GM10248 (cell line): ENCODE measurements around the gene MBNL2.
A peak's percentile ranks its signal among the peaks of the same experiment; 100 is the strongest.

Experiments
- CTCF ChIA-PET: fragments of 300-600 bp; sonication (Branson Sonifier 250); formaldehyde crosslinking; extraction: SDS; loops from one replicate; lab custom pipeline; 2021; ENCODE audit warnings: antibody characterized with exemption; lab: Yijun Ruan, JAX
- POLR2A ChIA-PET: fragments of 350-650 bp; sonication (Branson Sonifier 250); formaldehyde crosslinking; extraction: SDS; loops from one replicate; lab custom pipeline; 2020; ENCODE audit warnings: antibody characterized with exemption; lab: Yijun Ruan, JAX
- DNase-seq: peaks from one replicate; pipeline ENCODE4 v3.0.0; 2012; ENCODE audit errors: extremely low spot score
- TF ChIP-seq, protein P1 (sequence below): IDR thresholded peaks from 2 replicates; pipeline ENCODE4 v1.5.1; 2012; ENCODE audit warnings: mild to moderate bottlenecking, low read depth; ENCODE audit errors: extremely low read depth, missing control alignments, control extremely low read depth

MBNL2 gene

GRCh38 chr13:97255515-97256021 lies 33.4 kb downstream of the MBNL2 start:
- DNase-seq = no peak
- ChIA-PET CTCF (no interaction called here), POLR2A (no interaction called here)

DNA sequence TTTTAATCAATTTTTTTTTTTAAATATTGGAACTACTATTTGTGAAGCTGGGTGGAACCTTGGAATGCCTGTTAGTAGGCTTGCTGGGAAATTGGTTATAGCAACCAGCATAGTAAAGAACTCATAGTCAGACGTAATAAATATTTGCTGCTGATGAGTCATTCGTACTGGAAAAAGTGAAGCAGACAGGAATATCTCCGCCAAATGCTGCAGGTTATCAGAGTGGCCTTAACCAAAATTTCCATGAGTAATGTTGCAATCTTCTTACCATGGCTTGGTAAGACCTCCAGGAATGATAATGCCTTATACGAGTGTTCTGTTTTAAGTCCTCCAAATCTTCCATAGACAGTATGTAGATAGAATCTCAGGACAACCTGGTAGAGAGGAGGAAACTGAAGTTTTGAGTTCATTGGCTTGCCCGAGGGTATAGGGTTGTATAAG lies 34.2 kb downstream of the MBNL2 start:
- ChIA-PET CTCF (no interaction called here), POLR2A (no interaction called here)
- TF ChIP-seq, protein P1, sequence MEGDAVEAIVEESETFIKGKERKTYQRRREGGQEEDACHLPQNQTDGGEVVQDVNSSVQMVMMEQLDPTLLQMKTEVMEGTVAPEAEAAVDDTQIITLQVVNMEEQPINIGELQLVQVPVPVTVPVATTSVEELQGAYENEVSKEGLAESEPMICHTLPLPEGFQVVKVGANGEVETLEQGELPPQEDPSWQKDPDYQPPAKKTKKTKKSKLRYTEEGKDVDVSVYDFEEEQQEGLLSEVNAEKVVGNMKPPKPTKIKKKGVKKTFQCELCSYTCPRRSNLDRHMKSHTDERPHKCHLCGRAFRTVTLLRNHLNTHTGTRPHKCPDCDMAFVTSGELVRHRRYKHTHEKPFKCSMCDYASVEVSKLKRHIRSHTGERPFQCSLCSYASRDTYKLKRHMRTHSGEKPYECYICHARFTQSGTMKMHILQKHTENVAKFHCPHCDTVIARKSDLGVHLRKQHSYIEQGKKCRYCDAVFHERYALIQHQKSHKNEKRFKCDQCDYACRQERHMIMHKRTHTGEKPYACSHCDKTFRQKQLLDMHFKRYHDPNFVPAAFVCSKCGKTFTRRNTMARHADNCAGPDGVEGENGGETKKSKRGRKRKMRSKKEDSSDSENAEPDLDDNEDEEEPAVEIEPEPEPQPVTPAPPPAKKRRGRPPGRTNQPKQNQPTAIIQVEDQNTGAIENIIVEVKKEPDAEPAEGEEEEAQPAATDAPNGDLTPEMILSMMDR = no peak
- no peak for DNase-seq

More at GRCh38 chr13:97255515-97256021, 33.4 kb downstream of the MBNL2 start:
- TF ChIP-seq, protein P1 = no peak

DNA sequence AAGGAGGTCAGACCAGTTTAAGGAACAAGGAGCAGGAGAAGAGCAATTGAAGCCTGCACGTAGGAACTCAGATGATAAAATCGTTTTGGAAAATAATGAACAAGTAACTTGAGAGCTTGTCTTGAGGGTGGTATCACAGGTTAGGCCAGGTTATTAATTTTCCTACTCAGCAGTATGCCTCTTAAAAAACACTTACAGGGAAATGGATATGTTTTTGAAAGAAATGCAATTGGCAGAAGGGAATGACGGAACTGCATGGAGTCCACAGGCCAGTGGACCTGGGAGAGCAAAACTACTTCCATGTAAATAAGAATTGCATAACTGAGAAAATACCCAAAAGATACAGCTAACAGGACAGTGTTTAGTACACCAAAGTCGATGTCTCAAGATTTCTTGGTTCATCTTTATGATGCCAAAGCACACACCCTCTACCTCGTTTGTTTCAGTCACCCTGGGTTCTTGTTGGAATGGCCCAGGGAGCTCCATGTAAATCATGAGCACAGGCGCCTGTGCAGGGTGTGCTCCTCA lies 35.2 kb downstream of the MBNL2 start:
- DNase-seq = no peak
- TF ChIP-seq, protein P1 = no peak
- CTCF ChIA-PET = interaction anchor here (0.7 to 1.3 kb wide), 6 partner anchors 9 to 57 kb away, joined by 3 to 4 read pairs (median 3); no protein-coding TSS in a partner anchor
- POLR2A ChIA-PET = interaction anchor here (0.9 kb wide), 1 partner anchor 35 kb away, joined by 3 read pairs; the partner anchor contains the start of gene MBNL2

- TF ChIP-seq, protein P1 = no peak
- ChIA-PET CTCF (interaction anchor here (0.7 to 1.3 kb wide), 6 partner anchors 8 to 57 kb away, joined by 3 to 4 read pairs (median 3); no protein-coding TSS in a partner anchor), POLR2A (interaction anchor here (0.9 kb wide), 1 partner anchor 36 kb away, joined by 3 read pairs; the partner anchor contains the start of gene MBNL2)
- peak; percentile 62 for DNase-seq
These were observed 36.0 kb downstream of the MBNL2 start for GRCh38 chr13:97257800-97258799.

- TF ChIP-seq, protein P1 = no peak
- CTCF ChIA-PET = no interaction called here
- no peak for DNase-seq
- POLR2A ChIA-PET = no interaction called here
These were observed 36.7 kb downstream of the MBNL2 start for GRCh38 chr13:97258801-97259200.

DNA sequence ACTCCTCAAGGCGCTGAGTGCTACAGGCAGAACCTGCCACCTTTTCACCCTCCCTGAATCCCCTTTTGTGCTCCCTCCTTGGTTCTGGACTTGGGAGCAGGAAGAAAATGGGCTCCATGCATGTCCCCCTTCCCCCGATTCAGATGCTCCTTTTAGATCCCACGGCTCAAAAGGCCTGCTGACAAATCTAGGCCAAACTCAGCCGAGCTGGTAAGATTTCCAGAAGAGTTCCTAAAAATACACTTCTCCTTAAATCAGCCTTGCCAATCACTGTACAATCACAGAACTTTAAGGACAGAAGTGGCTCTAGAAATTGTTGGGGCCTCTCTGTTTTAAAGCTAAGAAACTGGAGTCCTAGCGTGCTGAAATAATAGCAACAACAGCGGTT lies 37.3 kb downstream of the MBNL2 start:
- ChIA-PET CTCF (no interaction called here), POLR2A (no interaction called here)
- TF ChIP-seq, protein P1 = no peak
- DNase-seq = no peak
